ENCODE measurements around the gene TIGAR.

Gene TIGAR, protein sequence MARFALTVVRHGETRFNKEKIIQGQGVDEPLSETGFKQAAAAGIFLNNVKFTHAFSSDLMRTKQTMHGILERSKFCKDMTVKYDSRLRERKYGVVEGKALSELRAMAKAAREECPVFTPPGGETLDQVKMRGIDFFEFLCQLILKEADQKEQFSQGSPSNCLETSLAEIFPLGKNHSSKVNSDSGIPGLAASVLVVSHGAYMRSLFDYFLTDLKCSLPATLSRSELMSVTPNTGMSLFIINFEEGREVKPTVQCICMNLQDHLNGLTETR

DNA sequence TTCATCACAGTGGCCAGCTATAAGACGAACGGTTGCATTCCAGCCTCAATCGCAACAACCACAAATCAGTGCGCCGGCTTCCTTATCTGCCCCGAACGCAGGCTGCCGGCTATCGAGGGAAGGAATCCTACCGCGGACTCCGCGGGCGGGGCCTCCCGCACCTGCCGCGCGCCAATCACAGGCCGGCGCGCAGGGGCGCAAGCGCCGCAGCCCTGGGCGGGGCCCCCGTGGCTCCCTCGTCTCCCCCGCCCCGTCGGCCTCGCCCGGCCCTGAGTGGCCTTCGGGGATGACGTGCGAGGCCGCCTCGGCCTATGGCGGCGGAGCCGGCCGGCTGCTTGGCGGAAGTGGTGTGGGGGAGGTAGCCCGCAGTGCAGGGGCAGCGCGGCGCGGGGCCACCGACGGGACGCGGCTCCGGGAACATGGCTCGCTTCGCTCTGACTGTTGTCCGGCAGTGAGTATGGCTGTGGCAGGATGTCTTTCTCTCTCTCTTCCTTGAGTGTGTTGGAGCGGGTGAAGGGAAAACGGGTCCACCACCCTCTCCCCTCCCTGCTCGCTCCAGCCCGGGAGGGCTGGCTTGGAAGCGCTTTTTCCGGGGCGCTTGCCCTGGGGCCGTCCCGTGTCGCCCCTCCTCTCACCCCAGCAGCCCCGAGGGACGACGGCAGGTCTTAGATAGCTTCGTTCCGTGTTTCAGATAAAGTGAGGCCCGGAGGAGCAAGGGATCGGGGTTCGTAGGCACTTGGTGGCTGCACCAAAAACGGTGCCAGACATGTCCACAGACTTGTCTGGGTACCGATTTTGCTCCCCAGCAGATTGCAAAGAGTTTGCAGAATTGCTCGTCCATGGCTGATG, at the start of gene TIGAR:
Gene TIGAR (plus strand): TSS at position 361 of the 849 bp plus-strand sequence. CDS start 59 bp downstream, at position 420.
- Histone ChIP-seq H4K20me1 (ENCODE audit: insufficient read depth, low read length) (no peaks in the 10 kb centered on the region; the same call in 1 of the 2 replicates), H3K27me3 (ENCODE audit: insufficient read depth, low read length, poor library complexity) (no peaks in the 10 kb centered on the region), H3K9me3 (ENCODE audit: insufficient read depth, low read length, severe bottlenecking) (no peaks in the 10 kb centered on the region), H3K9ac (ENCODE audit: low read depth, low read length) (peak within 1 kb of the TSS; percentile 67), H3K79me2 (ENCODE audit: insufficient read depth, low read length) (peaks cover 23% of the 10 kb centered on the region), H3K4me3 (ENCODE audit: low read depth in 1 of 2, low read length in 2 of 2) (peak within 1 kb of the TSS; percentile 40 to 81), H3K4me2 (ENCODE audit: insufficient read depth, low read length) (peak within 1 kb of the TSS; percentile 79), H3K4me1 (ENCODE audit: insufficient read depth, low read length) (peaks cover 34% of the 10 kb centered on the region), H3K36me3 (ENCODE audit: insufficient read depth, low read length) (peaks cover 1% of the 10 kb centered on the region; the same call in 1 of the 2 replicates), H2AFZ (ENCODE audit: low read depth, low read length) (peak within 1 kb of the TSS; percentile 99), H3K27ac (ENCODE audit: low read length) (peak within 1 kb of the TSS; percentile 71)
- DNase-seq, result peak; percentile 90
- peak; percentile 98 for ATAC-seq (ENCODE audit: insufficient read depth, low read depth)
- TF ChIP-seq, protein P1, sequence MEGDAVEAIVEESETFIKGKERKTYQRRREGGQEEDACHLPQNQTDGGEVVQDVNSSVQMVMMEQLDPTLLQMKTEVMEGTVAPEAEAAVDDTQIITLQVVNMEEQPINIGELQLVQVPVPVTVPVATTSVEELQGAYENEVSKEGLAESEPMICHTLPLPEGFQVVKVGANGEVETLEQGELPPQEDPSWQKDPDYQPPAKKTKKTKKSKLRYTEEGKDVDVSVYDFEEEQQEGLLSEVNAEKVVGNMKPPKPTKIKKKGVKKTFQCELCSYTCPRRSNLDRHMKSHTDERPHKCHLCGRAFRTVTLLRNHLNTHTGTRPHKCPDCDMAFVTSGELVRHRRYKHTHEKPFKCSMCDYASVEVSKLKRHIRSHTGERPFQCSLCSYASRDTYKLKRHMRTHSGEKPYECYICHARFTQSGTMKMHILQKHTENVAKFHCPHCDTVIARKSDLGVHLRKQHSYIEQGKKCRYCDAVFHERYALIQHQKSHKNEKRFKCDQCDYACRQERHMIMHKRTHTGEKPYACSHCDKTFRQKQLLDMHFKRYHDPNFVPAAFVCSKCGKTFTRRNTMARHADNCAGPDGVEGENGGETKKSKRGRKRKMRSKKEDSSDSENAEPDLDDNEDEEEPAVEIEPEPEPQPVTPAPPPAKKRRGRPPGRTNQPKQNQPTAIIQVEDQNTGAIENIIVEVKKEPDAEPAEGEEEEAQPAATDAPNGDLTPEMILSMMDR (IDR thresholded peaks at IDR 0.05; ENCODE audit: borderline replicate concordance, extremely low read depth, low read length, poor library complexity, severe bottlenecking), result no peak
- TF ChIP-seq EZH2 (IDR thresholded peaks at IDR 0.05; ENCODE audit: borderline replicate concordance, low read depth, low read length, severe bottlenecking), result no peak

DNA sequence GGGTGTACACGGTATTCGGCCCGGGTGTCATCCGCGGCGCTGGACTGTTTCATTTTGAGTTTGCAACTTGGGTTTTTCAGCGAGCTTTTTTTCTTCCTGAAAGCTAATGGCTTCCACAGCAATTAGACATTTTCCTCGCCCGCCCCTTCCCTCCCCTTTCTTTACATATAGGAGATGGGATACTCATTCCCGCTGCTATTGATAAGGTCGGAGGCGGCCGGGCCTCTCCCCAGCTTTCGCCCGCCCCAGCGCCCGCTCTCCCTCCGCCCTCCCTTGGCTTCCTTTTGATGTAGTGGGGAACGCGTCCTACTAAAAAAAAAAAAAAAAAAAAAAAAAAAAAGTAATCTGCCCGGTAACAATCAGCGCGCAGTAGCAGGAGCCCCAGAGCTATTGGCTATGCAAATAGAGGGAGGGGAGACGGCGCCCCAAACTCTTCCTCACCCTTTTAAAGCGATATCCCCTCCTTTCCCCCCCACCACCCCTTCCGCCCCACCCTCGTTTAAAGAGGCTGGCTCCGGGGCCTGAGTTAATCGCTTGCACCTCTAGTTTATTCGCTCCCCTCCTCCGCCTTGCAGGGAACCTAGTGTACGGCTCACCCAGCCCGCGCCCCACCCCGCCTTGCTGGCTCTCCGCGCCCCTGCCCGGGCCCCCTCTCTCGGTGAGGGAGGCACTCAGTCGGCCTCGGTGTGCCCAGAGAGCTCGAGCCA, 49.1 kb upstream of the TIGAR start:
- peak overlapping the region; percentile 83 for H2AFZ ChIP-seq (ENCODE audit: low read depth, low read length)
- H4K20me1 ChIP-seq (ENCODE audit: insufficient read depth, low read length), result peaks cover 24% of the 10 kb centered on the region
- peak; percentile 83 for DNase-seq

DNA sequence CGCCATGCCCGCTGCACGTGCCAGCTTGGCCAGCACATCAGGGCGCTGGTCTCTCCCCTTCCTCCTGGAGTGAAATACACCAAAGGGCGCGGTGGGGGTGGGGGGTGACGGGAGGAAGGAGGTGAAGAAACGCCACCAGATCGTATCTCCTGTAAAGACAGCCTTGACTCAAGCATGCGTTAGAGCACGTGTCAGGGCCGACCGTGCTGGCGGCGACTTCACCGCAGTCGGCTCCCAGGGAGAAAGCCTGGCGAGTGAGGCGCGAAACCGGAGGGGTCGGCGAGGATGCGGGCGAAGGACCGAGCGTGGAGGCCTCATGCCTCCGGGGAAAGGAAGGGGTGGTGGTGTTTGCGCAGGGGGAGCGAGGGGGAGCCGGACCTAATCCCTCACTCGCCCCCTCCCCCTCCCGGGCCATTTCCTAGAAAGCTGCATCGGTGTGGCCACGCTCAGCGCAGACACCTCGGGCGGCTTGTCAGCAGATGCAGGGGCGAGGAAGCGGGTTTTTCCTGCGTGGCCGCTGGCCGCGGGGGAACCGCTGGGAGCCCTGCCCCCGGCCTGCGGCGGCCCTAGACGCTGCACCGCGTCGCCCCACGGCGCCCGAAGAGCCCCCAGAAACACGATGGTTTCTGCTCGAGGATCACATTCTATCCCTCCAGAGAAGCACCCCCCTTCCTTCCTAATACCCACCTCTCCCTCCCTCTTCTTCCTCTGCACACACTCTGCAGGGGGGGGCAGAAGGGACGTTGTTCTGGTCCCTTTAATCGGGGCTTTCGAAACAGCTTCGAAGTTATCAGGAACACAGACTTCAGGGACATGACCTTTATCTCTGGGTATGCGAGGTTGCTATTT, 48.4 kb upstream of the TIGAR start:
- Histone ChIP-seq H3K36me3 (ENCODE audit: insufficient read depth, low read length) (no peaks in the 10 kb centered on the region), H3K27ac (ENCODE audit: low read length) (no peak overlapping the region; the same call in 1 of the 2 replicates), H2AFZ (ENCODE audit: low read depth, low read length) (peak overlapping the region; percentile 83), H4K20me1 (ENCODE audit: insufficient read depth, low read length) (peaks cover 24% of the 10 kb centered on the region), H3K4me2 (ENCODE audit: insufficient read depth, low read length) (peak overlapping the region; percentile 98), H3K4me1 (ENCODE audit: insufficient read depth, low read length) (peaks cover 59% of the 10 kb centered on the region), H3K9ac (ENCODE audit: low read depth, low read length) (peak overlapping the region; percentile 52), H3K27me3 (ENCODE audit: insufficient read depth, low read length, poor library complexity) (peaks cover 94% of the 10 kb centered on the region), H3K9me3 (ENCODE audit: insufficient read depth, low read length, severe bottlenecking) (no peaks in the 10 kb centered on the region), H3K4me3 (ENCODE audit: low read depth in 1 of 2, low read length in 2 of 2) (peak overlapping the region; percentile 27 to 62; a peak in 3 of 4 replicates), H3K79me2 (ENCODE audit: insufficient read depth, low read length) (no peaks in the 10 kb centered on the region)
- TF ChIP-seq, protein P1 (IDR thresholded peaks at IDR 0.05; ENCODE audit: borderline replicate concordance, extremely low read depth, low read length, poor library complexity, severe bottlenecking), result no peak
- TF ChIP-seq EZH2 (IDR thresholded peaks at IDR 0.05; ENCODE audit: borderline replicate concordance, low read depth, low read length, severe bottlenecking), result peak; percentile 62
- DNase-seq (peak; percentile 64), ATAC-seq (ENCODE audit: insufficient read depth, low read depth) (peak; percentile 37)

More for the DNA sequence above, 49.1 kb upstream of the TIGAR start:
- Histone ChIP-seq H3K27me3 (ENCODE audit: insufficient read depth, low read length, poor library complexity) (peaks cover 98% of the 10 kb centered on the region), H3K4me2 (ENCODE audit: insufficient read depth, low read length) (peak overlapping the region; percentile 98), H3K27ac (ENCODE audit: low read length) (no peak overlapping the region; the same call in 1 of the 2 replicates), H3K4me3 (ENCODE audit: low read depth in 1 of 2, low read length in 2 of 2) (peak overlapping the region; percentile 27 to 62; a peak in 3 of 4 replicates), H3K9me3 (ENCODE audit: insufficient read depth, low read length, severe bottlenecking) (no peaks in the 10 kb centered on the region), H3K36me3 (ENCODE audit: insufficient read depth, low read length) (no peaks in the 10 kb centered on the region), H3K9ac (ENCODE audit: low read depth, low read length) (peak overlapping the region; percentile 52), H3K79me2 (ENCODE audit: insufficient read depth, low read length) (no peaks in the 10 kb centered on the region), H3K4me1 (ENCODE audit: insufficient read depth, low read length) (peaks cover 59% of the 10 kb centered on the region)
- ATAC-seq (ENCODE audit: insufficient read depth, low read depth), result peak; percentile 69
- TF ChIP-seq, protein P1 (IDR thresholded peaks at IDR 0.05; ENCODE audit: borderline replicate concordance, extremely low read depth, low read length, poor library complexity, severe bottlenecking), result no peak
- TF ChIP-seq EZH2 (IDR thresholded peaks at IDR 0.05; ENCODE audit: borderline replicate concordance, low read depth, low read length, severe bottlenecking), result no peak
